Measurements from ENCODE around the gene CDK17.

The CDK17 gene

GRCh38 chr12:96249196-96250118, 150.8 kb downstream of the CDK17 start:
- TF ChIP-seq CTCF (IDR thresholded peaks at IDR 0.05; ENCODE audit: control insufficient read depth, extremely low read depth, insufficient read depth): no peak
- no peak for DNase-seq (ENCODE audit: low read depth)
- H3K4me3 ChIP-seq (ENCODE audit: low read depth, low read length): no peak overlapping the region

GRCh38 chr12:96248136-96248931, 151.9 kb downstream of the CDK17 start:
- no peak for TF ChIP-seq CTCF (IDR thresholded peaks at IDR 0.05; ENCODE audit: control insufficient read depth, extremely low read depth, insufficient read depth)
- no peak for DNase-seq (ENCODE audit: low read depth)
- H3K4me3 ChIP-seq (ENCODE audit: low read depth, low read length): no peak overlapping the region

GRCh38 chr12:96247563-96247962, 152.7 kb downstream of the CDK17 start:
- no peak for DNase-seq (ENCODE audit: low read depth)

GRCh38 chr12:96246926-96247505, 153.2 kb downstream of the CDK17 start:
- H3K4me3 ChIP-seq (ENCODE audit: low read depth, low read length): no peak overlapping the region
- DNase-seq (ENCODE audit: low read depth): no peak
- no peak for TF ChIP-seq CTCF (IDR thresholded peaks at IDR 0.05; ENCODE audit: control insufficient read depth, extremely low read depth, insufficient read depth)

More at GRCh38 chr12:96247563-96247962, 152.7 kb downstream of the CDK17 start:
- no peak overlapping the region for H3K4me3 ChIP-seq (ENCODE audit: low read depth, low read length)
- TF ChIP-seq CTCF (IDR thresholded peaks at IDR 0.05; ENCODE audit: control insufficient read depth, extremely low read depth, insufficient read depth): no peak

- H3K4me3 ChIP-seq (ENCODE audit: low read depth, low read length): no peak overlapping the region
- DNase-seq (ENCODE audit: low read depth): no peak
- no peak for TF ChIP-seq CTCF (IDR thresholded peaks at IDR 0.05; ENCODE audit: control insufficient read depth, extremely low read depth, insufficient read depth)
These were observed 155.4 kb downstream of the CDK17 start for GRCh38 chr12:96244826-96245225.

- TF ChIP-seq CTCF (IDR thresholded peaks at IDR 0.05; ENCODE audit: control insufficient read depth, extremely low read depth, insufficient read depth): no peak
- no peak for DNase-seq (ENCODE audit: low read depth)
- no peak overlapping the region for H3K4me3 ChIP-seq (ENCODE audit: low read depth, low read length)
These were observed 157.6 kb downstream of the CDK17 start for GRCh38 chr12:96242597-96242996.

Data from LNCaP clone FGC (cell line).